ENCODE measurements around the gene HCRT. TPM values are rescaled to one million over a fixed set of nuclear protein-coding genes. Genes with fewer than 3 reads are reported as not detected.

HCRT gene
- not detected for total RNA-seq
- total RNA-seq (2013): not detected
- total RNA-seq: 0 to 0.42 (median 0.13) reads per million in 29 experiments

DNA sequence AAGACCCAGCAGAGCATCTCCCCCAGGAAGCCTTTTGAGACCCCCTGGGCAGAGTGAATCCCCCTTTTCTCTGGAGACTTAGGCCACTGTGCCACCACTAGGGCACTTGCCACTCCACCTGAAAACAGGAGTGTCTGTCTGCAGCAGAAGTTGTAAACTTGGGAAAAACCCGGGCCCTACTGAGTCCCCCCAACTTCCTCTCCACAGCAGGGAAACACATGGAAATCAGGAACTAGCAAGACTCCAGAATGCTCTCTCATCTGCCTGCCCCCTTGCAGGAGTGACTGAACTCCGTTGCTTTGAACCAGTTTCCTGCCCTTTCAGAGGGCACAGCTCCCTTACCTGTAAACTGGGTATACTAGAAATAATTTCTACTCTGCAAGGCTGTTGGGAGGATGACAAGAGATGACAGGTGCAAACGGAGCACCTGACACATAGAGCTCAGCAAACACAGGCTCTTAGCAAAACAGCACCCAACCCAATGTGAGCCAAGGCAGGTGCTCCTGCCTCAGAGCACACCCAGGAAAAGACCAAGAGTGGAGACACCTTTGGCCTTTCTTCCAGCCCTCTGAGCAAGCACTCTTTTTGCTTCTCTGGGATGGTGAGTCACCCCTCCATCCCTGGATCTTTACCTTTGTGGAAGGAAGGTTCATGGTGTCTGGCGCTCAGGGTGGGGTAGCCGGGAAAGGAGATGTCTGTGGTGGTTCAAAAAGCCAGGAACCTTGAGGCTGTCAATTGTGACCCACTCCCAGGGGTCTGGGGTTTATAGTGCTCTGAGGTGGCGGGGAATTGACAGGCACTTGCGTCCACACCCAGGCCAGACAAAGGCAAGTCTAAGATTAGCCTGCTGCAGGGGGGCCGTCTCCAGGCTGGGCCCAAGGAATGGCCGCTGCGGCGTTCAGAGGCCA, at the start of gene HCRT:
TSS of gene HCRT (minus strand) at position 740 of the 908 bp plus-strand sequence. CDS start at position 653, 87 bp downstream.
- H3K4me1 Mint-ChIP-seq: peaks cover 28 to 45% (median 34%) of the 10 kb centered on the region in 3 donors
- ATAC-seq (replicated peaks in 1 of 4) (no peak), DNase-seq (peak in 1 of 35 experiments; percentile 33)
- 87% methylated on average over 7 of the region's 11 CpGs for WGBS (ENCODE audit: insufficient coverage)
- POLR2A ChIA-PET: no interaction called here
- H3K27ac Mint-ChIP-seq: peak within 1 kb of the TSS; percentile 79 to 83
- H3K9me3 Mint-ChIP-seq: no peaks in the 10 kb centered on the region
- H3K27me3 ChIP-seq (replicated peaks in 1 of 2; ENCODE audit: control insufficient read depth in 2 of 2, extremely low read depth in 1 of 2, insufficient read depth in 2 of 2, low read length in 1 of 2): peaks cover 0 to 16% of the 10 kb centered on the region in 2 experiments
- H3K4me3 ChIP-seq (ENCODE audit: control insufficient read depth in 1 of 2, extremely low read depth in 1 of 2, low read length in 1 of 2): peak within 1 kb of the TSS; percentile 62 to 80
- H3K4me3 Mint-ChIP-seq: peak within 1 kb of the TSS; percentile 66 to 89 (median 84)
- H3K9me3 ChIP-seq: no peaks in the 10 kb centered on the region
- peak within 1 kb of the TSS; percentile 57 for H3K27ac ChIP-seq (ENCODE audit: low read length)
- CTCF ChIA-PET: no interaction called here
- H3K36me3 ChIP-seq (ENCODE audit: control insufficient read depth in 2 of 2, extremely low read depth in 1 of 2, insufficient read depth in 1 of 2, low read length in 1 of 2): no peaks in the 10 kb centered on the region
- H3K27me3 Mint-ChIP-seq: peaks cover 3 to 6% of the 10 kb centered on the region in 2 donors
- peaks cover 5 to 45% of the 10 kb centered on the region in 2 experiments for H3K4me1 ChIP-seq (ENCODE audit: control insufficient read depth in 1 of 2, extremely low read depth in 1 of 2, insufficient read depth in 2 of 2, low read length in 2 of 2)
- H3K36me3 Mint-ChIP-seq: no peaks in the 10 kb centered on the region

DNA sequence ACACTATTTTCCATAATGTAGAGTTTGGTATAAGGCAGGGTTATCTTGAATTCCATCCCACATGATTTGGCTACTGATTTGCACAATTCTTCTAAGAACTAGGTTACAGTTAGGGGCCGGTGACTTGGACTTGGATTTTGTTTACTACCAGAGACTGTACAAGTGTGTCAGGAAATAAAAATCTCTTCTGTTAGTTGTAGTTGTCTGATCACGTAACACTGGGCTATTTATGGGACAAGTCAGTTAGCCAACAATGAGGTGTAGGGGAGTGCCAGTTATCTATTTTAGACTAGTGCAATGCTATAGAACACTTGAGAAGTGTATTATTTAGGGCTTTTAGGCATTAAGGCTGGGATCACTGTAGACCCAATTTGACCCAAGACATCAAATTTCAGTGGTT, 48.7 kb upstream of the HCRT start:
- H3K9me3 ChIP-seq: no peaks in the 10 kb centered on the region
- POLR2A ChIA-PET: interaction anchor here in 1 of 2 donors (0.5 kb wide), 1 partner anchor 40 kb away, joined by 7 read pairs; no protein-coding TSS in a partner anchor
- no peak overlapping the region for H3K27ac ChIP-seq (ENCODE audit: low read length)
- Mint-ChIP-seq H3K36me3 (peaks cover 9% of the 10 kb centered on the region), H3K27ac (peak overlapping the region; percentile 60 to 69), H3K4me3 (no peak overlapping the region), H3K27me3 (no peaks in the 10 kb centered on the region), H3K9me3 (no peaks in the 10 kb centered on the region), H3K4me1 (peaks cover 45 to 53% (median 53%) of the 10 kb centered on the region in 3 donors)
- CTCF ChIA-PET: no interaction called here
- no peaks in the 10 kb centered on the region for H3K27me3 ChIP-seq (replicated peaks in 1 of 2; ENCODE audit: control insufficient read depth in 2 of 2, extremely low read depth in 1 of 2, insufficient read depth in 2 of 2, low read length in 1 of 2)
- ATAC-seq (replicated peaks in 1 of 4): no peak
- no peak overlapping the region for H3K4me3 ChIP-seq (ENCODE audit: control insufficient read depth in 1 of 2, extremely low read depth in 1 of 2, low read length in 1 of 2)
- no CpG with 5 or more reads among the region's 2 CpGs for WGBS (ENCODE audit: insufficient coverage)
- no peak for DNase-seq
- peaks cover 0 to 7% of the 10 kb centered on the region in 2 donors for H3K36me3 ChIP-seq (ENCODE audit: control insufficient read depth in 2 of 2, extremely low read depth in 1 of 2, insufficient read depth in 1 of 2, low read length in 1 of 2)
- H3K4me1 ChIP-seq (ENCODE audit: control insufficient read depth in 1 of 2, extremely low read depth in 1 of 2, insufficient read depth in 2 of 2, low read length in 2 of 2): peaks cover 0 to 13% of the 10 kb centered on the region in 2 experiments

DNA sequence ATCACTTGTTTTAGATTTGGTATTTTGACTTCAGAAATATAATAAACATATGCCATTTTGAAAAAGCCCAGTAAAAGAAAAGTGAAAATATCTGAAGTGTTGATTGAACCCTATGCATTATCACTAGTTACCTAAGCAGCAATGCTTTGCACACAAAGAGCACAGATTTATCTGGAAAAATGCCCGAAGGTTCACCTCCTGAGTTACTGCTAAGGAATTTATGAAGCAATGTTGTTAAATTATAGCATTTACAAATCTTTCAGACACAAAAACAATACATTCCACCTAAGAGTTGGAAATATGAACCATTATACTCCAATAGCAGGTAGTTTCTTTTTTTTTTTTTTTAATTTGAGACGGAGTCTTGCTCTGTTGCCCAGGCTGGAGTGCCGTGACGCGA, 47.9 kb upstream of the HCRT start:
- POLR2A ChIA-PET: no interaction called here

DNA sequence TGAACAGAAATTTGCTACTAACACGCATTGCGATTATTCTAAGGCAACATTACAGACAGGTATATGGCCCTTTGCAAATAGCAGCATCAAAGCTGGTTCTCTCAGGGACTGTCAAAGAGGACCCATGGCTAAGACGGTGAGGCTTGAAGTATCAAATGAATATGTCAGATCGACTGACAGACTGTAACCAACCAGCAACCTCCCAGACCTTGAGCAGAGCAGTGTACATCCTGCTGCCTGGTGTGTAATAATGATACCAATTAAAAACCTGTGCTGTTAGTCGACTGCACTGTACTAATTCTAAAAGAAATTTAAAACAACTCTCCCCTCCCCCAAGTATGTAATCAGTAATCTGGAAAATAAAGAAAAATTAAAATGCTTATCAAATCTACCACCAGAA, 45.0 kb upstream of the HCRT start:
- peaks cover 26 to 39% (median 38%) of the 10 kb centered on the region in 3 donors for H3K4me1 Mint-ChIP-seq
- DNase-seq: no peak
- Histone ChIP-seq H3K36me3 (ENCODE audit: control insufficient read depth in 2 of 2, extremely low read depth in 1 of 2, insufficient read depth in 1 of 2, low read length in 1 of 2) (peaks cover 8 to 29% of the 10 kb centered on the region in 2 donors), H3K4me1 (ENCODE audit: control insufficient read depth in 1 of 2, extremely low read depth in 1 of 2, insufficient read depth in 2 of 2, low read length in 2 of 2) (peaks cover 0 to 7% of the 10 kb centered on the region in 2 experiments), H3K27me3 (replicated peaks in 1 of 2; ENCODE audit: control insufficient read depth in 2 of 2, extremely low read depth in 1 of 2, insufficient read depth in 2 of 2, low read length in 1 of 2) (no peaks in the 10 kb centered on the region), H3K4me3 (ENCODE audit: control insufficient read depth in 1 of 2, extremely low read depth in 1 of 2, low read length in 1 of 2) (no peak overlapping the region), H3K27ac (ENCODE audit: low read length) (no peak overlapping the region), H3K9me3 (no peaks in the 10 kb centered on the region)
- H3K36me3 Mint-ChIP-seq: peaks cover 17% of the 10 kb centered on the region
- H3K27ac Mint-ChIP-seq: peak overlapping the region; percentile 54 to 60
- H3K27me3 Mint-ChIP-seq: no peaks in the 10 kb centered on the region
- no peak for ATAC-seq (replicated peaks in 1 of 4)
- ChIA-PET CTCF (interaction anchor here in 1 of 2 donors (0.8 kb wide), 1 partner anchor 83 kb away, joined by 4 read pairs; no protein-coding TSS in a partner anchor), POLR2A (interaction anchor here in 1 of 2 donors (0.6 to 0.7 kb wide), 2 partner anchors 91 to 444 kb away, joined by 3 to 5 read pairs; no protein-coding TSS in a partner anchor)
- H3K9me3 Mint-ChIP-seq: no peaks in the 10 kb centered on the region
- H3K4me3 Mint-ChIP-seq: no peak overlapping the region
- 100% methylated on average over 2 of the region's 5 CpGs for WGBS (ENCODE audit: insufficient coverage)

More for the DNA sequence above, 47.9 kb upstream of the HCRT start:
- no peaks in the 10 kb centered on the region for H3K9me3 ChIP-seq
- Mint-ChIP-seq H3K9me3 (no peaks in the 10 kb centered on the region), H3K36me3 (peaks cover 13% of the 10 kb centered on the region), H3K27me3 (no peaks in the 10 kb centered on the region), H3K4me1 (peaks cover 44 to 54% (median 54%) of the 10 kb centered on the region in 3 donors), H3K4me3 (no peak overlapping the region), H3K27ac (peak overlapping the region in 1 of 2 donors; percentile 22)
- peaks cover 0 to 10% of the 10 kb centered on the region in 2 experiments for H3K4me1 ChIP-seq (ENCODE audit: control insufficient read depth in 1 of 2, extremely low read depth in 1 of 2, insufficient read depth in 2 of 2, low read length in 2 of 2)
- DNase-seq (no peak), ATAC-seq (replicated peaks in 1 of 4) (no peak)
- H3K36me3 ChIP-seq (ENCODE audit: control insufficient read depth in 2 of 2, extremely low read depth in 1 of 2, insufficient read depth in 1 of 2, low read length in 1 of 2): peaks cover 0 to 14% of the 10 kb centered on the region in 2 donors
- 80% methylated on average over 3 of the region's 5 CpGs for WGBS (ENCODE audit: insufficient coverage)
- H3K27me3 ChIP-seq (replicated peaks in 1 of 2; ENCODE audit: control insufficient read depth in 2 of 2, extremely low read depth in 1 of 2, insufficient read depth in 2 of 2, low read length in 1 of 2): no peaks in the 10 kb centered on the region
- CTCF ChIA-PET: interaction anchor here in 1 of 2 donors (0.7 kb wide), 1 partner anchor 10 kb away, joined by 3 read pairs; no protein-coding TSS in a partner anchor
- no peak overlapping the region for H3K27ac ChIP-seq (ENCODE audit: low read length)
- no peak overlapping the region for H3K4me3 ChIP-seq (ENCODE audit: control insufficient read depth in 1 of 2, extremely low read depth in 1 of 2, low read length in 1 of 2)

GRCh38 chr17:42227849-42228700, 42.8 kb upstream of the HCRT start:
- peaks cover 0 to 4% of the 10 kb centered on the region in 2 experiments for H3K4me1 ChIP-seq (ENCODE audit: control insufficient read depth in 1 of 2, extremely low read depth in 1 of 2, insufficient read depth in 2 of 2, low read length in 2 of 2)
- H3K4me3 ChIP-seq (ENCODE audit: control insufficient read depth in 1 of 2, extremely low read depth in 1 of 2, low read length in 1 of 2): no peak overlapping the region
- no peaks in the 10 kb centered on the region for H3K27me3 ChIP-seq (replicated peaks in 1 of 2; ENCODE audit: control insufficient read depth in 2 of 2, extremely low read depth in 1 of 2, insufficient read depth in 2 of 2, low read length in 1 of 2)
- Mint-ChIP-seq H3K27ac (peak overlapping the region in 1 of 2 donors; percentile 4), H3K9me3 (no peaks in the 10 kb centered on the region), H3K36me3 (peaks cover 26% of the 10 kb centered on the region), H3K27me3 (no peaks in the 10 kb centered on the region), H3K4me1 (peaks cover 12 to 25% (median 24%) of the 10 kb centered on the region in 3 donors), H3K4me3 (no peak overlapping the region)
- DNase-seq (no peak), ATAC-seq (replicated peaks in 1 of 4) (no peak)
- CTCF ChIA-PET: no interaction called here
- H3K9me3 ChIP-seq: no peaks in the 10 kb centered on the region
- WGBS (ENCODE audit: insufficient coverage): 94% methylated on average over 10 of the region's 11 CpGs
- H3K36me3 ChIP-seq (ENCODE audit: control insufficient read depth in 2 of 2, extremely low read depth in 1 of 2, insufficient read depth in 1 of 2, low read length in 1 of 2): peaks cover 8 to 50% of the 10 kb centered on the region in 2 donors
- no peak overlapping the region for H3K27ac ChIP-seq (ENCODE audit: low read length)
- POLR2A ChIA-PET: no interaction called here

DNA sequence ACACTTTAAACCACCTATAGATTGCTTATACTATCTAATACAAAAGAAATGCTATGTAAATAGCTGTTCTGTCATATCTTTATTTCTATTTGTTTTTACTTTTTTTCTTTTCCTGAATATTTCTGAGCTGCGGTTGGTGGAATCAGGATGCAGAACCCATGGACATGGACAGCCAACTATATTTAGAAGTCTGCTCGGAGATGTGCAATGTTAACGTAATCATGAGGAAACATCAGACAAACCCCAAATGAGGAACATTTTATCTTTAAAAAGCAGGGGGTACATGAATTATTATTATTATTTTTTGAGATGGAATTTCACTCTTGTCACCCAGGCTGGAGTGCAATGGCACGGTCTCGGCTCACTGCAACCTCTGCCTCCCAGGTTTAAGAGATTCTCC, 40.4 kb upstream of the HCRT start:
- Histone ChIP-seq H3K27me3 (replicated peaks in 1 of 2; ENCODE audit: control insufficient read depth in 2 of 2, extremely low read depth in 1 of 2, insufficient read depth in 2 of 2, low read length in 1 of 2) (no peaks in the 10 kb centered on the region), H3K36me3 (ENCODE audit: control insufficient read depth in 2 of 2, extremely low read depth in 1 of 2, insufficient read depth in 1 of 2, low read length in 1 of 2) (peaks cover 8 to 59% of the 10 kb centered on the region in 2 donors), H3K27ac (ENCODE audit: low read length) (no peak overlapping the region), H3K4me3 (ENCODE audit: control insufficient read depth in 1 of 2, extremely low read depth in 1 of 2, low read length in 1 of 2) (no peak overlapping the region), H3K9me3 (no peaks in the 10 kb centered on the region), H3K4me1 (ENCODE audit: control insufficient read depth in 1 of 2, extremely low read depth in 1 of 2, insufficient read depth in 2 of 2, low read length in 2 of 2) (peaks cover 0 to 7% of the 10 kb centered on the region in 2 experiments)
- ChIA-PET POLR2A (no interaction called here), CTCF (no interaction called here)
- Mint-ChIP-seq H3K4me1 (peaks cover 14 to 21% (median 16%) of the 10 kb centered on the region in 3 donors), H3K27ac (peak overlapping the region in 1 of 2 donors; percentile 28), H3K4me3 (no peak overlapping the region), H3K36me3 (peaks cover 35% of the 10 kb centered on the region), H3K9me3 (no peaks in the 10 kb centered on the region), H3K27me3 (no peaks in the 10 kb centered on the region)
- ATAC-seq (replicated peaks in 1 of 4): no peak
- no peak for DNase-seq
- WGBS (ENCODE audit: insufficient coverage): no CpG with 5 or more reads among the region's 5 CpGs

Data from T-cell (primary cell).